ENCODE measurements around the gene AKAP8L.

AKAP8L gene

DNA sequence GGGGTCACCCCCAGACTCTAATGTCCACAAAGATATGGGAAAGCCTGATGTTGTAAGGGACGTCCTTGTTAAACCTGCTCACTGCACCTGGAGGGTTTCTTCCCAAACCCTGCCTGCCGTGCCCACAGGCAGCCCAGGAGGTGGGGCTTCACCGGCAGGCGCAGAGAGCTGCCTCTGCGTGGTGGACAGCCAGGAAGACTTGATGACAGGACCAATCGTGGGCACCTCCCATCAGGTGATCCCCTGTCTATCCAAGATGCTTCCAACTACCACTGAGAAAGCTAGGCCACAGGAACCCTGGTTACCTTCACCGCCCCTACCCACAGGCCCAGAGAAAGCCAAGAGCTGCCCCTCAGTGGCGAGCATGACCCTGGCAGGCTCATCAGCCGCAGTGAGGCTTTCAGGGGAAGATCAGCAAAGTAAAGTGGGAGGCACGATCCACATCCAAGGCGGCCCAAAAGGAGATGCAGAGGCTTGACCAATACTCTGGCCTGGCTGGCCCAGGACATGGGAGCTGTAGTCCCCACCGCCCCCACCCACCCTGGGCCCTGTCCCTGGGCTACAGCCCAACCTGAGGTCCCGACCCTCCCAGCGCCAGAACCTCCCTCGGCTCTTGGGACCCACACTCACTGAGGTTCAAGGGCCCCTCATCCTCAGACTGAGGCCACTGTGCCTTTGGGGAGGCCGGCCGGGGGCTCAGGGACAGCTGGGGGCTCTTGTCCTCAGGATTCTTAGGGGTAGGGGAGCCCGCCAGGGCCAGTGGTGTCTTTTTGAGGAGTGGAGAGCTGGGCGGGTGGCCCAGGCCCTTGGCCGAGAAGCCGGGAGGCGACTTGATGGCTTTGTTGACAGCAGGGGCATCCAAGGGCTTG, 10.4 kb upstream of the AKAP8L start:
- TF ChIP-seq POLR2AphosphoS5 (IDR thresholded peaks at IDR 0.05; ENCODE audit: low read depth, low read length) (no peak), PAX5 (IDR thresholded peaks at IDR 0.05; ENCODE audit: insufficient read depth, low read length, severe bottlenecking) (no peak), POU2F2 (IDR thresholded peaks at IDR 0.05; ENCODE audit: low read depth, low read length) (no peak), TAF1 (IDR thresholded peaks at IDR 0.05; ENCODE audit: low read depth, low read length) (no peak), SPI1 (IDR thresholded peaks at IDR 0.05; ENCODE audit: low read depth, low read length) (no peak), POLR2A (IDR thresholded peaks at IDR 0.05; ENCODE audit: low read depth, low read length) (no peak)
- no peak for DNase-seq (ENCODE audit: insufficient read length, low spot score)
- no peak for FAIRE-seq

DNA sequence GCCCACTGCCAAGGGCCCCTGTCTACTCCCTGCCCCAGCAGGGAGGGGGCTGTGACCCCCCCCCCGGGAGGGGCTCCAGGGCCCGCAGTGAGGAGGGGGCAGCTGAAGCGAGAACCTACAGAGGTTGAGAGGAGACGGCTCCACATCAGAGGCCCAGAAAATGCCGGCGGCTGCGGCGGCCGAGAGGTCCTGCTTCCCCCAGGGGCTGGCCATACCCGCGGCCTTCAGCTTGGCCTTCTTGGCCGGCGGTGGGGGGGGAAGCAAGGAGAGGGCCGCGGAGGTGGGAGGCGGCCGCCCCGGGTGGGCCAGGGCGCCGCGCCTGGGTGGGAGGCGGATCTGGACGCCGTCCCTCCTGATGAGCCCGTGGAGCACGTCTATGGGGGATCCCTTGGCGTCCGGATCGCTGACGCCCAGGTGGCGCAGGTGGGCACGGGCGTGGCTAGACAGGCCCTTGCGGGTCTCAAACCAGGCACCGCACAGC, 9.2 kb upstream of the AKAP8L start:
- no peak for TF ChIP-seq POLR2AphosphoS5 (IDR thresholded peaks at IDR 0.05; ENCODE audit: low read depth, low read length)
- TF ChIP-seq POU2F2 (IDR thresholded peaks at IDR 0.05; ENCODE audit: low read depth, low read length), result no peak
- TF ChIP-seq TAF1 (IDR thresholded peaks at IDR 0.05; ENCODE audit: low read depth, low read length), result no peak
- no peak for TF ChIP-seq SPI1 (IDR thresholded peaks at IDR 0.05; ENCODE audit: low read depth, low read length)
- no peak for TF ChIP-seq PAX5 (IDR thresholded peaks at IDR 0.05; ENCODE audit: insufficient read depth, low read length, severe bottlenecking)
- no peak for TF ChIP-seq POLR2A (IDR thresholded peaks at IDR 0.05; ENCODE audit: low read depth, low read length)
- no peak for FAIRE-seq
- no peak for DNase-seq (ENCODE audit: insufficient read length, low spot score)

GRCh38 chr19:15427350-15427700, 8.5 kb upstream of the AKAP8L start:
- no peak for TF ChIP-seq POLR2A (IDR thresholded peaks at IDR 0.05; ENCODE audit: low read depth, low read length)
- TF ChIP-seq TAF1 (IDR thresholded peaks at IDR 0.05; ENCODE audit: low read depth, low read length), result no peak
- TF ChIP-seq POU2F2 (IDR thresholded peaks at IDR 0.05; ENCODE audit: low read depth, low read length), result no peak
- TF ChIP-seq SPI1 (IDR thresholded peaks at IDR 0.05; ENCODE audit: low read depth, low read length), result no peak
- no peak for TF ChIP-seq POLR2AphosphoS5 (IDR thresholded peaks at IDR 0.05; ENCODE audit: low read depth, low read length)
- FAIRE-seq, result no peak
- no peak for DNase-seq (ENCODE audit: insufficient read length, low spot score)

DNA sequence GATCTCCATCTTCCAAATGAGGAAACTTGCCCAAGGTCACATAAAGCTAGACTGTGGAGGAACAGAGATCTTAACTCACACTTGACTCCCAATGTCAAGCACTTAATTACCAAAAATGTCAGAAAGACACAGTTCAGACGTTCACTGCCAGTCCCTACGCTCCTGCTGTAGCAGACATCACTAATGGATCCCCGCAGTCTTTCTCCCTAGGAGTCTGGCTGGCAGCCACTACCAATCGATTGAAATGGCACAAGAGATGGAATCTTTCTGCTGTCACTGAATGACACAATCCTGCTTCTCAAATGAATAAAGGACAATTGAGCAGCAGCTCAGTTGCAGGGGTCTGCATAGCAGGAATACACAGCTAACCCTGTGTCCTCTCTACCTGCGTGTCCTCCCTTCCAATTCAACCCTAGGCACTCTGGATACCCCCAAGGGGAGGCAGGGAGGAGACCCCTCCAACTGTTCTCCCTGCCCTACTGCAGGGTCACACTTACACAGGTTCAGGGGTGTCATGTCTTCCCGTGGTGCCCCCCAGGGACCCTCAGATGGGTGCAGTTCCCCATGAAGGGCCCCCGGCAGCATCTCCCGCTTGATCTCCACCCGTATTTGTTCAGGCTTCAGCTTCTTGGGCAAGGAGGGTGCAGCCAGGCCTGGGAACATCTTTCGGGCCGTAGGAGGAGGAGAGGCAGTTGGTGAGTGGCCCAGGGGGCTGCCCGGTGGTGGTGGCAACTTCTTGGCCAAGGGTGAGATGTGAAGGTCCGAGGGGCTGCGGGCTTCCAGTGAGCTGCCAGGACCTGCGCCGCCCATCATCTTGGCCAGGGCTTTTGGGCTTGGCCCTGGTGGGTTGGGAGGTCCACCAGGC, 7.9 kb upstream of the AKAP8L start:
- FAIRE-seq (no peak), DNase-seq (ENCODE audit: insufficient read length, low spot score) (no peak)
- TF ChIP-seq POLR2A (IDR thresholded peaks at IDR 0.05; ENCODE audit: low read depth, low read length) (no peak), PAX5 (IDR thresholded peaks at IDR 0.05; ENCODE audit: insufficient read depth, low read length, severe bottlenecking) (no peak), TAF1 (IDR thresholded peaks at IDR 0.05; ENCODE audit: low read depth, low read length) (no peak), POLR2AphosphoS5 (IDR thresholded peaks at IDR 0.05; ENCODE audit: low read depth, low read length) (no peak), POU2F2 (IDR thresholded peaks at IDR 0.05; ENCODE audit: low read depth, low read length) (no peak), SPI1 (IDR thresholded peaks at IDR 0.05; ENCODE audit: low read depth, low read length) (no peak)

- TF ChIP-seq POU2F2 (IDR thresholded peaks at IDR 0.05; ENCODE audit: low read depth, low read length) (no peak), PAX5 (IDR thresholded peaks at IDR 0.05; ENCODE audit: insufficient read depth, low read length, severe bottlenecking) (no peak), TAF1 (IDR thresholded peaks at IDR 0.05; ENCODE audit: low read depth, low read length) (no peak), SPI1 (IDR thresholded peaks at IDR 0.05; ENCODE audit: low read depth, low read length) (no peak), POLR2AphosphoS5 (IDR thresholded peaks at IDR 0.05; ENCODE audit: low read depth, low read length) (no peak), POLR2A (IDR thresholded peaks at IDR 0.05; ENCODE audit: low read depth, low read length) (no peak)
- FAIRE-seq (no peak), DNase-seq (ENCODE audit: insufficient read length, low spot score) (no peak)
These were observed 6.6 kb upstream of the AKAP8L start for GRCh38 chr19:15425321-15425950.

GRCh38 chr19:15424692-15425272, 6.0 kb upstream of the AKAP8L start:
- no peak for FAIRE-seq
- TF ChIP-seq POLR2A (IDR thresholded peaks at IDR 0.05; ENCODE audit: low read depth, low read length) (no peak), POU2F2 (IDR thresholded peaks at IDR 0.05; ENCODE audit: low read depth, low read length) (no peak), TAF1 (IDR thresholded peaks at IDR 0.05; ENCODE audit: low read depth, low read length) (no peak), PAX5 (IDR thresholded peaks at IDR 0.05; ENCODE audit: insufficient read depth, low read length, severe bottlenecking) (no peak), POLR2AphosphoS5 (IDR thresholded peaks at IDR 0.05; ENCODE audit: low read depth, low read length) (no peak), SPI1 (IDR thresholded peaks at IDR 0.05; ENCODE audit: low read depth, low read length) (no peak)
- DNase-seq (ENCODE audit: insufficient read length, low spot score), result no peak

- TF ChIP-seq POLR2AphosphoS5 (IDR thresholded peaks at IDR 0.05; ENCODE audit: low read depth, low read length), result no peak
- no peak for TF ChIP-seq TAF1 (IDR thresholded peaks at IDR 0.05; ENCODE audit: low read depth, low read length)
- TF ChIP-seq POLR2A (IDR thresholded peaks at IDR 0.05; ENCODE audit: low read depth, low read length), result no peak
- no peak for TF ChIP-seq SPI1 (IDR thresholded peaks at IDR 0.05; ENCODE audit: low read depth, low read length)
- no peak for TF ChIP-seq POU2F2 (IDR thresholded peaks at IDR 0.05; ENCODE audit: low read depth, low read length)
- TF ChIP-seq PAX5 (IDR thresholded peaks at IDR 0.05; ENCODE audit: insufficient read depth, low read length, severe bottlenecking), result no peak
- DNase-seq (ENCODE audit: insufficient read length, low spot score) (no peak), FAIRE-seq (no peak)
These were observed 5.3 kb upstream of the AKAP8L start for GRCh38 chr19:15424121-15424520.

GRCh38 chr19:15423130-15423529, 4.3 kb upstream of the AKAP8L start:
- no peak for FAIRE-seq

More at GRCh38 chr19:15423130-15423529, 4.3 kb upstream of the AKAP8L start:
- no peak for DNase-seq (ENCODE audit: insufficient read length, low spot score)
- TF ChIP-seq SPI1 (IDR thresholded peaks at IDR 0.05; ENCODE audit: low read depth, low read length), result no peak
- no peak for TF ChIP-seq POU2F2 (IDR thresholded peaks at IDR 0.05; ENCODE audit: low read depth, low read length)
- no peak for TF ChIP-seq POLR2AphosphoS5 (IDR thresholded peaks at IDR 0.05; ENCODE audit: low read depth, low read length)
- TF ChIP-seq POLR2A (IDR thresholded peaks at IDR 0.05; ENCODE audit: low read depth, low read length), result no peak
- TF ChIP-seq TAF1 (IDR thresholded peaks at IDR 0.05; ENCODE audit: low read depth, low read length), result no peak
- no peak for TF ChIP-seq PAX5 (IDR thresholded peaks at IDR 0.05; ENCODE audit: insufficient read depth, low read length, severe bottlenecking)

Measured in GM12891 (cell line).